ENCODE data around the gene RASGRF1.

DNA sequence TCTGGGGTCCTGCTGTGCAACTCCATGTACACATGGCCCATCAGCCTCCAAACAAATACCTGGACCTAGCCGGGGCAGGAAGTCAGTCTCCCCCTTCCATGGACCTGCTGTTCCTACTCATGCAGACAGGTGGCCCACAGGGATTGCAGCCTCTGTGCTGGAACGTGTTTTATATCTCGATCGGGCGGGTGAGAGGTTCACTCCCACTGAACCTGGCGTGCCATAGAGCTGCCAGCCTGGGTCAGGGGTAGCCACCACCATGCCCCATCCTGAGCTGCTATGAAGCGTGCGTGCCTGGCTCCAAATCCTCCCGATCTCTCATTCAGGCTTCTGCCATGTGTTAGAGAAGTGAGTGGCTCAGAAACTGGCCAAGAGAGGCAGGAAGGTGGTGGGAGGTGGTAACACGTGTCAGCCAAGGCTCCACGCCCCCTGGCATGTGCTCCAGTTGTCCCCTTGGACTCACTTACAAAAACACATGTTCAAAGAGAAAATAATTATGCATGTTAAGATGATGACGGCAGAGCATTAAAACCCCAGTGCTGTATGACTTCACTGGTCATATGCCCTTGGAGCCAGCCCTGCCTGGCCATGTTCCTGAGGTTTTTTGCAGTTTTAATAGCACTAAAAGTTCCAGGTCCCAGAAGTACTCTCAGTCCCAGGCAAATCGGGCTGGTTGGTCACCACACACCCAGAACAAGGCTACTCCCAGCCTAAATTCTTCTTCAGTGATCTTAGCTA lies 176.4 kb downstream of the RASGRF1 start:
- TF ChIP-seq EP300 (IDR thresholded peaks at IDR 0.05), result peak; percentile 40 to 91 (median 78)
- TF ChIP-seq POLR2A (IDR thresholded peaks at IDR 0.05), result no peak
- TF ChIP-seq, protein P1, sequence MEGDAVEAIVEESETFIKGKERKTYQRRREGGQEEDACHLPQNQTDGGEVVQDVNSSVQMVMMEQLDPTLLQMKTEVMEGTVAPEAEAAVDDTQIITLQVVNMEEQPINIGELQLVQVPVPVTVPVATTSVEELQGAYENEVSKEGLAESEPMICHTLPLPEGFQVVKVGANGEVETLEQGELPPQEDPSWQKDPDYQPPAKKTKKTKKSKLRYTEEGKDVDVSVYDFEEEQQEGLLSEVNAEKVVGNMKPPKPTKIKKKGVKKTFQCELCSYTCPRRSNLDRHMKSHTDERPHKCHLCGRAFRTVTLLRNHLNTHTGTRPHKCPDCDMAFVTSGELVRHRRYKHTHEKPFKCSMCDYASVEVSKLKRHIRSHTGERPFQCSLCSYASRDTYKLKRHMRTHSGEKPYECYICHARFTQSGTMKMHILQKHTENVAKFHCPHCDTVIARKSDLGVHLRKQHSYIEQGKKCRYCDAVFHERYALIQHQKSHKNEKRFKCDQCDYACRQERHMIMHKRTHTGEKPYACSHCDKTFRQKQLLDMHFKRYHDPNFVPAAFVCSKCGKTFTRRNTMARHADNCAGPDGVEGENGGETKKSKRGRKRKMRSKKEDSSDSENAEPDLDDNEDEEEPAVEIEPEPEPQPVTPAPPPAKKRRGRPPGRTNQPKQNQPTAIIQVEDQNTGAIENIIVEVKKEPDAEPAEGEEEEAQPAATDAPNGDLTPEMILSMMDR (IDR thresholded peaks at IDR 0.05), result peak; percentile 26 to 70 (median 46)
- TF ChIP-seq POLR2AphosphoS5 (IDR thresholded peaks at IDR 0.05), result peak; percentile 16 to 75 (median 64)
